ENCODE measurements around the gene SCT. TPM values are rescaled to one million over a fixed set of nuclear protein-coding genes. Genes with fewer than 3 reads are reported as not detected.

SCT gene
- total RNA-seq, 1 experiment from 2014 or later, result 2.3 TPM

- POLR2A ChIA-PET, result no interaction called here
- Mint-ChIP-seq H3K9me3 (no peaks in the 10 kb centered on the region), H3K27me3 (ENCODE audit: low read depth) (no peaks in the 10 kb centered on the region), H3K27ac (no peak overlapping the region), H3K36me3 (no peaks in the 10 kb centered on the region), H3K4me1 (no peaks in the 10 kb centered on the region), H3K4me3 (no peak overlapping the region)
- TF ChIP-seq, protein P1, sequence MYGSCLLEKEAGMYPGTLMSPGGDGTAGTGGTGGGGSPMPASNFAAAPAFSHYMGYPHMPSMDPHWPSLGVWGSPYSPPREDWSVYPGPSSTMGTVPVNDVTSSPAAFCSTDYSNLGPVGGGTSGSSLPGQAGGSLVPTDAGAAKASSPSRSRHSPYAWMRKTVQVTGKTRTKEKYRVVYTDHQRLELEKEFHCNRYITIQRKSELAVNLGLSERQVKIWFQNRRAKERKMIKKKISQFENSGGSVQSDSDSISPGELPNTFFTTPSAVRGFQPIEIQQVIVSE (CRISPR knock-in tag; IDR thresholded peaks at IDR 0.05; ENCODE audit: borderline replicate concordance), result no peak
- TF ChIP-seq KAT7 (CRISPR knock-in tag; IDR thresholded peaks at IDR 0.05; ENCODE audit: borderline replicate concordance) (no peak), ZNF281 (CRISPR knock-in tag; IDR thresholded peaks at IDR 0.05) (no peak), SMAD4 (CRISPR knock-in tag; IDR thresholded peaks at IDR 0.05) (no peak), HMGXB4 (CRISPR knock-in tag; IDR thresholded peaks at IDR 0.05) (no peak), EMX1 (CRISPR knock-in tag; IDR thresholded peaks at IDR 0.05) (no peak), ZNF671 (CRISPR knock-in tag; IDR thresholded peaks at IDR 0.05) (no peak)
- TF ChIP-seq, protein P2, sequence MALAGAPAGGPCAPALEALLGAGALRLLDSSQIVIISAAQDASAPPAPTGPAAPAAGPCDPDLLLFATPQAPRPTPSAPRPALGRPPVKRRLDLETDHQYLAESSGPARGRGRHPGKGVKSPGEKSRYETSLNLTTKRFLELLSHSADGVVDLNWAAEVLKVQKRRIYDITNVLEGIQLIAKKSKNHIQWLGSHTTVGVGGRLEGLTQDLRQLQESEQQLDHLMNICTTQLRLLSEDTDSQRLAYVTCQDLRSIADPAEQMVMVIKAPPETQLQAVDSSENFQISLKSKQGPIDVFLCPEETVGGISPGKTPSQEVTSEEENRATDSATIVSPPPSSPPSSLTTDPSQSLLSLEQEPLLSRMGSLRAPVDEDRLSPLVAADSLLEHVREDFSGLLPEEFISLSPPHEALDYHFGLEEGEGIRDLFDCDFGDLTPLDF (CRISPR knock-in tag; IDR thresholded peaks at IDR 0.05), result no peak
- ATAC-seq, result no peak
- CTCF ChIA-PET, result interaction anchor here (0.7 kb wide), 1 partner anchor 53 kb away, joined by 3 read pairs; no protein-coding TSS in a partner anchor
- no peak for DNase-seq (ENCODE audit: low spot score)
Observed at GRCh38 chr11:620935-621814, 5.8 kb downstream of the SCT start.

- Mint-ChIP-seq H3K4me3 (no peak overlapping the region), H3K9me3 (no peaks in the 10 kb centered on the region), H3K27ac (no peak overlapping the region), H3K27me3 (ENCODE audit: low read depth) (no peaks in the 10 kb centered on the region), H3K36me3 (no peaks in the 10 kb centered on the region), H3K4me1 (no peaks in the 10 kb centered on the region)
- no peak for TF ChIP-seq OVOL2 (CRISPR knock-in tag; IDR thresholded peaks at IDR 0.05; ENCODE audit: borderline replicate concordance)
- TF ChIP-seq ESRRA (CRISPR knock-in tag; IDR thresholded peaks at IDR 0.05; ENCODE audit: borderline replicate concordance), result no peak
- TF ChIP-seq, protein P3, sequence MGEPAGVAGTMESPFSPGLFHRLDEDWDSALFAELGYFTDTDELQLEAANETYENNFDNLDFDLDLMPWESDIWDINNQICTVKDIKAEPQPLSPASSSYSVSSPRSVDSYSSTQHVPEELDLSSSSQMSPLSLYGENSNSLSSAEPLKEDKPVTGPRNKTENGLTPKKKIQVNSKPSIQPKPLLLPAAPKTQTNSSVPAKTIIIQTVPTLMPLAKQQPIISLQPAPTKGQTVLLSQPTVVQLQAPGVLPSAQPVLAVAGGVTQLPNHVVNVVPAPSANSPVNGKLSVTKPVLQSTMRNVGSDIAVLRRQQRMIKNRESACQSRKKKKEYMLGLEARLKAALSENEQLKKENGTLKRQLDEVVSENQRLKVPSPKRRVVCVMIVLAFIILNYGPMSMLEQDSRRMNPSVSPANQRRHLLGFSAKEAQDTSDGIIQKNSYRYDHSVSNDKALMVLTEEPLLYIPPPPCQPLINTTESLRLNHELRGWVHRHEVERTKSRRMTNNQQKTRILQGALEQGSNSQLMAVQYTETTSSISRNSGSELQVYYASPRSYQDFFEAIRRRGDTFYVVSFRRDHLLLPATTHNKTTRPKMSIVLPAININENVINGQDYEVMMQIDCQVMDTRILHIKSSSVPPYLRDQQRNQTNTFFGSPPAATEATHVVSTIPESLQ (CRISPR knock-in tag; IDR thresholded peaks at IDR 0.05), result no peak
- no peak for TF ChIP-seq MLX (CRISPR knock-in tag; IDR thresholded peaks at IDR 0.05)
- POLR2A ChIA-PET, result no interaction called here
- CTCF ChIA-PET, result no interaction called here
- no peak for ATAC-seq
- DNase-seq (ENCODE audit: low spot score), result no peak
Observed at GRCh38 chr11:620201-620600, 6.8 kb downstream of the SCT start.

Measured in WTC11 (cell line).